Superior temporal gyrus (tissue), 1 donor: ENCODE data around the gene GRID2.

ENCODE experiments used
- DNase-seq: peaks from one replicate; pipeline ENCODE4 v3.0.0-alpha.2; 2016; ENCODE audit errors: extremely low spot score

Gene GRID2

DNA sequence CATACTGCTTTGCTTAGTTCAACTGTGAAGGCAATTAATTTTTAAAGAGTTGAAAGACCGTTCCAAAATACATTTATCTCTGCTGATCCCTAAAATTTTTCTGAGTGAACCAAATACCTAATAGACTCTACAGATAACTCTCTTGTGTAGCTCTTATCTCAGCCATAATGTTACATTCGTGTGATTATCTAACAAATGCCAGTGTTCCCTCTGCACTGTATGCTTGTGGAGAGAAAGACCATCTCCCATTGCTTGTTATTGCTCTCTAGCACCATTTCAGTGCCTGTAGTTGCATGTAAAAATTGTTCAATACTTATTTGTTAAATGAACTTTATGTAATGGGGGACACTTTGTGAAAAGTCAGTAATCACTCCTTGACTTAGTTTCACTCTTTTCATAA, 1443.5 kb downstream of the GRID2 start:
- DNase-seq: no peak

GRCh38 chr4:93748373-93749291, 1444.9 kb downstream of the GRID2 start:
- DNase-seq: no peak

- DNase-seq: no peak
Measured at GRCh38 chr4:93749292-93749761, 1445.6 kb downstream of the GRID2 start.

- DNase-seq: peak; percentile 56
Measured at GRCh38 chr4:93751411-93751810, 1447.6 kb downstream of the GRID2 start.

- DNase-seq: no peak
Measured at GRCh38 chr4:93756101-93756500, 1452.3 kb downstream of the GRID2 start.

GRCh38 chr4:93759506-93759905, 1455.7 kb downstream of the GRID2 start:
- no peak for DNase-seq

GRCh38 chr4:93760284-93760683, 1456.5 kb downstream of the GRID2 start:
- no peak for DNase-seq

DNA sequence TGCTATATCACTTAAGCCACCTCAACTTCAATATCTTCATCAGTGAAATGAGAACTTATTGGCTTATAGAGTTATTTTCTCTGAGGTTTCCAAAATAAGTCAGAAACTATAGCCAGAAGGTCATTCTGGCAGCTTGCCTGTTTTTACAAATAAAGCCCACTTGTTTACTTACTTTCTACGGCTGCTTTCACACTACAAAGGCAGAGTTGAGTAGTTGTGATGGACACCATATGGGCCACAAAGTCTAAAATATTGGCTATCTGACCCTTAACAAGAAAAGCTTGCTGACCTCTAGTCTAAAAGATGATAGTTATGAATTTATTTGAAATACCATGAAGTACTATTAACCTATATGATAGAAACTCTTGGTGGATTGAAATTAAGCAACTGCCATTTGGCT, 1457.5 kb downstream of the GRID2 start:
- no peak for DNase-seq

GRCh38 chr4:93764639-93765246, 1461.0 kb downstream of the GRID2 start:
- peak; percentile 89 for DNase-seq

- no peak for DNase-seq
Measured at GRCh38 chr4:93767917-93768316, 1464.2 kb downstream of the GRID2 start.

DNA sequence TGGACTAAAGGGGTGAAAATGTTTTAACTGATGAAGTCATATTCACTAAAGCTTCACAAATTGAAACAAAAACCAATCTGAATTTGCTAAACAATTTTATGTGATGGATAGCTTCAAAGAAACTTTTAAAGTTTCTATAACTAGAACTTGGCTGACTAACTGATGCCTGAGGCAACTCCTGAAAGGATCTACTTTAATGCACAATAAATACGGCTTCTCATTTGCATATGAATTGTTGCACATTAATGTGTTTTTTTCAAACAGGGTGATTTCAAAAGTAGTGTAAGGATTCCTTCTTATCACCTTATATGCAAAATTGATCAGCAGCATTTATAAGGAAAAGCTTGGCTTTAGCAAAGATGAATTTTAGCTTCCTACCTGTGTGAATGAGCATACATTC, 1466.4 kb downstream of the GRID2 start:
- DNase-seq: no peak

DNA sequence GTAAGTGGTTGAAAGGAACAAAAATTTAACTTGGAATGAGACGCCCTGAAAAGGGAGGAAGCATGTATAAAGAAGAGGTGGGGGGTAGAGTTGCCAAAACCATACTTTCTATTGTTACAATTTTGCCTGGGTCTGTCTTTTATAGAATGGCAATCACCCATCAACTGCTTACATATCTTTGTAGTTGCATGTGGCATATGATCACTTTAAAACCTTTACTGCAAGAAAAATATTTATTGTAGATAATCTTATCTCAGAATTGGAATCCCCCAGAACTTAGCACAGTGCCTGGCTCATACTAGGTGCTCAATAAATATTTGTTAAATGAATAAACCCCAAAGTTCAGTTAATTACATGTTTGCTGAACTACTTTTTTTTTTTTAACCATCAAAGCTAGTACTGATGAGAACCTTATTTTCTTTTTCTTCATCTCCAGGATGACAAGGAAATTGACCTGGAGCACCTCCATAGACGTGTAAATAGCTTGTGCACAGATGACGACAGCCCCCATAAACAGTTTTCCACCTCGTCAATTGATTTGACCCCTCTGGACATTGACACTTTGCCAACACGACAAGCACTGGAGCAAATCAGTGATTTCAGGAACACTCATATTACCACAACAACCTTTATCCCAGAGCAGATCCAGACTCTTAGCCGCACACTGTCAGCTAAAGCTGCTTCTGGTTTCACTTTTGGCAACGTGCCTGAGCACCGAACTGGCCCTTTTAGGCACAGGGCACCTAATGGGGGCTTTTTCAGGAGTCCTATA, 1468.1 kb downstream of the GRID2 start:
- no peak for DNase-seq

GRCh38 chr4:93772858-93773257, 1469.1 kb downstream of the GRID2 start:
- DNase-seq: no peak

DNA sequence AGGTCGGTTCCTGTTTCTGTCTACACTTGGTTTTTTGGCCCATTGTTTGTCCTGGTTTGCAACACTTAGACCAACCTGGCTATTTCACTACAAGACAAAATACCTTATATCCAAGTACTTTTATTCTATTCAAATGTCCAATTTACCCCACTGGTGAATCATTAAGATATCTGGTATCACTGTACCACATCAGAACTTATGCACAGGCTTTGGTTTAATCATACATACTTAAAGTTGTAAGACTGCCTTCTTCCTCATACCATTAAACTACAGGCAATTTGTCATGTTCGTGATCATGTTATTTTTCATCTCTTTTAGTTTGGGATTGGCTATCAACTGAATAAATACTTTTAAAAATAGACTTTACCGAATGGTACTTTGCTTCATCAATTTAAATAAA, 1471.8 kb downstream of the GRID2 start:
- DNase-seq: no peak

DNA sequence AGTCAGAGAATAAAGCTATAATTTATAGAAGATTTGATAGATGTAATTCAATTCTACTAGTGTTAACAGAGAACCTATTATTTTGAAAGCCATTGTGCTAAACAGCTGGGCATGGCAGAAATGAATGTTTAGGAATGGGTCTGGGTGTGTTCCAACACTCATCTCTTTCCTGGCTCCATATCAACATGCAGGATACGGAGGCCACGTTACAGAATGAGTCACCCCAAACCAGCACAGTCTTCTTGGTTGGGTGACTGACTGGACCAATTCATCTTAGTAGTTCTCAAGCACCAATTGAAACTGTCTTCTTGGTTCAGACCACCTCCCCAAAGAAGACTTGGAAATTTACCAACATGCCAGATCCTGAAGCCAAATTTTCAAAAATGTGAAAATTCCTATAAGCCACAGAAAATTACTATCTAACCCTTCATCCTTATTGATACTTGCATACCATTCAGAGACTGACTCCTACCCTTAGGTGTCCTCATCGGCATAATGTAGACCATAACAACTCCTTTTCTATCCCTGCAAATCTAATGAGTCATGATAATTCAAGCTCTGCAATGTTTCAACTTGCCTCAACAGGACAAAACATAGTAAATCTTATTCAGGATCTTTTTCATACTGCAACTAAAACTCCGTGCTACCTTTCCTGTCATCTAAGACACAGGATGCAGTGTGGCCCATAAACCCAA, 1472.8 kb downstream of the GRID2 start:
- no peak for DNase-seq

- DNase-seq: no peak
Measured at GRCh38 chr4:93777081-93777460, 1473.3 kb downstream of the GRID2 start.

GRCh38 chr4:93779228-93779627, 1475.5 kb downstream of the GRID2 start:
- DNase-seq: no peak

DNA sequence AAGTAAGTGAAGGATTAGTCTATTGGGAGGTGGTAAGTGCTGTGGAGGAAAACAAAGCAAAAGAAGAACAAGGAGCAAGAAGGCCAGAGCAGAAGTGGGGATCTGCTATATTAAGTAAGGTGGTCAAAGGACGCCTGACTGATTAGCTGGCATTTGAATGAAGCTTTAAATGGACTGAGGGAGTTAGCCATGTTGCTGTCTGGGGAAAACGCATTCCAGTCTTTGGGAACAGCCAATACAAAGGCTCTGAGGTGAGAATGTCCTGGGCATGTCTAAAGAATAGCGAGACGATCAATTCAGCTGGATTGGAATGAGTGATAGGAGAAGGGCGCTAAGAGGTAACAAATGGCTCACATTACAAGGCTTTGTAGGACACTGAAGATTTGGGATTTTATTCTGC, 1476.3 kb downstream of the GRID2 start:
- DNase-seq: no peak

DNA sequence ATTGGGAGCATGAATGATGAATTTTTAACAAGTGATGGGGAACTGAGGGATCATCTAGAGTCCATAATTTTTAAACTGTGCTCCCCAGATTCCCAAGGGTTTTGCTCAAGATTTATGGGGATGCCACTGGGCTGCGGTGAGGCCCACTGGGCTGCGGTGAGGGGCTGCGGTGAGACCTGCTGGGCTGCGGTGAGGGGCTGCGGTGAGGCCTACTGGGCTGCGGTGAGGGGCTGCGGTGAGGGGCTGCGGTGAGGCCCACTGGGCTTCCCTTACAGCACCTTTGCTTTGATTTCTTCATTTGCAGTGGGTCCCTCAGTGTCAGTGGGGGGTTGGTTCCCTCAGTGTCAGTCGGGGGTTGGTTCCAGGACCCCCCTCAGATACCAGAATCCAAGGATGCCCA, 1477.4 kb downstream of the GRID2 start:
- DNase-seq: no peak

DNA sequence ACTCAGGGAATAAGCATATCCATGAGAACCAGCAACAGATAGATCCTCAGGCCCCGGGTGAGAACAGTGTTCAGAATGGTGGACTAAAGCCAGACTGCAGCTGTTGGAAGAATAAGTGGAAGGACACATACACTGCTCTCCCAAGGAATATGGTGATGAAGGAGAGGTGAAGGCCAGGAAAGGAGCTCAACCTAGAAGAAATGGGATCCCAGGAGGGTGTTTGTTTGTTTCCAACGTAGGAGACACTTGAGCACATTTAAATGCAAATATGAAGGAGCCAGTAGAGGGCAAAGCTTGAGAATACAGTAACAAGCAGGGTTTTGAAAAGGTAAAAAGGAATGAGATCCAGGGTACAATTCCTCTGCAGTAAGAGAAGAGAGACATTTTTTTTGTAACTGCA, 1482.4 kb downstream of the GRID2 start:
- DNase-seq: no peak

- peak; percentile 40 for DNase-seq
Measured at GRCh38 chr4:93788712-93789111, 1484.9 kb downstream of the GRID2 start.
